ENCODE results near the gene NPC1. TPM values are rescaled to one million over a fixed set of nuclear protein-coding genes. Genes with fewer than 3 reads are reported as not detected.

The NPC1 gene
- 12.5 TPM for total RNA-seq
- 19.8 TPM for polyA plus RNA-seq
- long read RNA-seq, donor 1 = 0 reads
- long read RNA-seq, donor 2, full-length matches to known transcripts = 3 of 3 reads
- long read RNA-seq, donor 2, partial matches to known transcripts = 0 of 3 reads
- long read RNA-seq, donor 2, other reads (novel, unspliced or antisense) = 0 of 3 reads
- long read RNA-seq, donor 3, full-length matches to known transcripts = 1 of 6 reads
- long read RNA-seq, donor 3, partial matches to known transcripts = 5 of 6 reads
- long read RNA-seq, donor 3, other reads (novel, unspliced or antisense) = 0 of 6 reads
- long read RNA-seq, donor 4, full-length matches to known transcripts = 2 of 2 reads
- long read RNA-seq, donor 4, partial matches to known transcripts = 0 of 2 reads
- long read RNA-seq, donor 4, other reads (novel, unspliced or antisense) = 0 of 2 reads
- long read RNA-seq, donor 5, full-length matches to known transcripts = 1 of 6 reads
- long read RNA-seq, donor 5, partial matches to known transcripts = 5 of 6 reads
- long read RNA-seq, donor 5, other reads (novel, unspliced or antisense) = 0 of 6 reads
- long read RNA-seq, donor 6 = 0 reads
- long read RNA-seq, donor 7, full-length matches to known transcripts = 1 of 1 reads
- long read RNA-seq, donor 7, partial matches to known transcripts = 0 of 1 reads
- long read RNA-seq, donor 7, other reads (novel, unspliced or antisense) = 0 of 1 reads
- long read RNA-seq, donor 8, full-length matches to known transcripts = 1 of 1 reads
- long read RNA-seq, donor 8, partial matches to known transcripts = 0 of 1 reads
- long read RNA-seq, donor 8, other reads (novel, unspliced or antisense) = 0 of 1 reads
- long read RNA-seq, donor 9, partial matches to known transcripts = 7 of 7 reads
- long read RNA-seq, donor 9, other reads (novel, unspliced or antisense) = 0 of 7 reads
- long read RNA-seq, donor 10, partial matches to known transcripts = 5 of 5 reads
- long read RNA-seq, donor 10, other reads (novel, unspliced or antisense) = 0 of 5 reads

DNA sequence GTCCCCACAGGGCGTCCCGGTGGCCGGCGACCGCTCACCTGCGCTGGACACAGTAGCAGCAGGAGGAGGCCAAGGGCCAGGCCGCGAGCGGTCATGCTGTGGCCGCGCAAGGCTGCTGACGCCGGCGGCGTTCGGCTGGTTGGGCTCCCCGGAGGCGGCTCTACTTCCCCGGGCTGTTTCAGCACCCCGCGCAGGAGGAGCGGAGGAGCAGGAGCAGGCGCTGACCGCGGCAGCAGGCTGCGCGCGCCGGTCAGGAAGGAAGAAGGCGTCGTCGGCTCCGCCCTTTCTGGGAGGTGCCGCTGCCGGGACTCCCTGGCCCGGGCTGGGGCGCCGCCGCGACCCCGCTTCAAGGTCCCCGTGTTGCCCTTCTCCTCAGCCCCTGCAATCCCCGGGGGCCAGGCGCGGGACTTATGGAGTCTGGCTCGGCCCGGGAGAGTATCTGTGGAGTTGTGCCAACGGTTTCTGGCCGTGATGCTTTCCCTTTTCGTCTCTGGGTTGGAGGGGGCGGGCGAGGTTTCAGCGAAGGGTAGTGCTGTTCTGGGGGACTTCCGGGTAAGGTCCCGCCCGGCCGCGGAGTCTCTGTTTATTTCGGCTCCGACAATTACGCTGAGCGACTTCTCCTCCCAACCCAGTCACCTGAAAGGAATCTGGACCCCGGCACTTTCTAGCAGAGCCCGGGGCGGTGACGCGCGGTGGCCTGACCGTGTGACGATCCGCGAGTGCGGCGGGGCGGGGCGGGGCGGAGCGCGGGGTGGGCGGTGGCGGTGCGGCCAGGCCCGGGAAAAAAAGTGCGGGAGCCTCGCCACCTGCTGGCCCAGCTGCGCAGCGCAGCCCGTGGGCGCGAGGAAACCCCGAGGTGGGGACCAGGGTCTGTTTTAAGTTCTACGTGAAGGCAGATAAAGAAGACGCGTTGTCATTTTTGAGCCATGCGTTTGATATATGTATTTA lies at the start of gene NPC1:
TSS of gene NPC1 (minus strand) at position 258 of the 948 bp plus-strand sequence. CDS start at position 95, 163 bp downstream.
- Histone ChIP-seq H3K27me3 (ENCODE audit: control insufficient read depth in 2 of 2, insufficient read depth in 1 of 2, low read length in 1 of 2) (peaks cover 0 to 7% of the 10 kb centered on the region in 2 donors), H3K36me3 (ENCODE audit: control insufficient read depth in 2 of 2, insufficient read depth in 2 of 2, low read length in 1 of 2) (peaks cover 0 to 8% of the 10 kb centered on the region in 2 donors), H3K9me3 (ENCODE audit: control insufficient read depth in 2 of 2, insufficient read depth in 1 of 2, low read length in 1 of 2) (no peaks in the 10 kb centered on the region), H3K4me3 (ENCODE audit: low read length in 2 of 2) (peak within 1 kb of the TSS; percentile 99), H3K4me1 (ENCODE audit: control insufficient read depth in 2 of 2, insufficient read depth in 2 of 2, low read length in 2 of 2) (peaks cover 5 to 23% of the 10 kb centered on the region in 2 donors), H3K27ac (ENCODE audit: low read depth in 1 of 2, low read length in 1 of 2) (peak within 1 kb of the TSS; percentile 96 to 98)
- peak; percentile 78 to 97 (median 91) for DNase-seq (ENCODE audit: low read depth in 6 of 9, low spot score in 9 of 9)
- WGBS = under 1% methylated on average over 95 of the region's 95 CpGs

DNA sequence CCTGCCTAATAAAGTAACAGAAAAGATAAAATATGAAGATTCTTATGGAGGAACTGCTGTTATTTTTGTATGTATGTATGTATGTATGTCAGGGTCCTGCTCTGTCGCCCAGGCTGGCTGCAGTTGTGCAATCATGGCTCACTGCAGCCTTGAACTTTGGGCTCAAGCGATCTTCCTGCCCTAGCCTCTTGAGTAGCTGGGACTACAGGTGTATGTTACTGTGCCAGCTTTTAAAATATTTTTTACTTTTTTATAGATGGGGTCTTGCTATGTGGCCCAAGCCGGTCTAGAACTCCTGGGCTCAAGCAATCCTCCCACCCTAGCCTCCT lies 49.7 kb upstream of the NPC1 start:
- no peaks in the 10 kb centered on the region for H3K27me3 ChIP-seq (ENCODE audit: control insufficient read depth in 2 of 2, insufficient read depth in 1 of 2, low read length in 1 of 2)
- H3K36me3 ChIP-seq (ENCODE audit: control insufficient read depth in 2 of 2, insufficient read depth in 2 of 2, low read length in 1 of 2) = no peaks in the 10 kb centered on the region
- WGBS = 96% methylated on average over 3 of the region's 3 CpGs
- no peaks in the 10 kb centered on the region for H3K4me1 ChIP-seq (ENCODE audit: control insufficient read depth in 2 of 2, insufficient read depth in 2 of 2, low read length in 2 of 2)
- H3K9me3 ChIP-seq (ENCODE audit: control insufficient read depth in 2 of 2, insufficient read depth in 1 of 2, low read length in 1 of 2) = peaks cover 0 to 1% of the 10 kb centered on the region in 2 donors
- DNase-seq (ENCODE audit: low read depth in 6 of 9, low spot score in 9 of 9) = no peak
- H3K4me3 ChIP-seq (ENCODE audit: low read length in 2 of 2) = no peak overlapping the region
- no peak overlapping the region for H3K27ac ChIP-seq (ENCODE audit: low read depth in 1 of 2, low read length in 1 of 2)

- WGBS = 69% methylated on average over 6 of the region's 6 CpGs
- Histone ChIP-seq H3K27me3 (ENCODE audit: control insufficient read depth in 2 of 2, insufficient read depth in 1 of 2, low read length in 1 of 2) (no peaks in the 10 kb centered on the region), H3K4me3 (ENCODE audit: low read length in 2 of 2) (no peak overlapping the region)
Observed at GRCh38 chr18:23635283-23636070, 49.2 kb upstream of the NPC1 start.

DNA sequence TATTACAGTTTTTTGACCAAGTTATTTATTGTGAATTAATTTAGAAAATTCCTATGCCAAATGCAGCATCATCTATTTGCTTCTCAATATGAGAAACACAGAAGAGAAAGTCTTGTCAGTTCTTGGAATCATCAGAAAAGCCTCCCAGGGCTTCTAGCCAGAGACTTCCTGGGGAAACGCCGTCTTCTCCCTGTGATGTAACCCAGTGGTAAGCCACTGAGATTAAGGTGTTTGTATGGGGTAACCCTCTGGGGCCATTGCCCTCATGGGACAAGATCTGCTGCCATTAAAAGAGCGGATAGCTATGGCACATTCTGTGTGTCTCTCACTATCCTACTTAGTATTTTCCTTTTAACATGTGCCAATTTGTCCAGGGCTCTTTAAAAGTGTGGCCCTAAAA lies 48.4 kb upstream of the NPC1 start:
- WGBS = 41% methylated on average over 3 of the region's 3 CpGs
- Histone ChIP-seq H3K9me3 (ENCODE audit: control insufficient read depth in 2 of 2, insufficient read depth in 1 of 2, low read length in 1 of 2) (no peaks in the 10 kb centered on the region), H3K36me3 (ENCODE audit: control insufficient read depth in 2 of 2, insufficient read depth in 2 of 2, low read length in 1 of 2) (no peaks in the 10 kb centered on the region), H3K4me3 (ENCODE audit: low read length in 2 of 2) (no peak overlapping the region), H3K4me1 (ENCODE audit: control insufficient read depth in 2 of 2, insufficient read depth in 2 of 2, low read length in 2 of 2) (no peaks in the 10 kb centered on the region), H3K27ac (ENCODE audit: low read depth in 1 of 2, low read length in 1 of 2) (no peak overlapping the region), H3K27me3 (ENCODE audit: control insufficient read depth in 2 of 2, insufficient read depth in 1 of 2, low read length in 1 of 2) (no peaks in the 10 kb centered on the region)
- no peak for DNase-seq (ENCODE audit: low read depth in 6 of 9, low spot score in 9 of 9)

More at GRCh38 chr18:23635283-23636070, 49.2 kb upstream of the NPC1 start:
- Histone ChIP-seq H3K4me1 (ENCODE audit: control insufficient read depth in 2 of 2, insufficient read depth in 2 of 2, low read length in 2 of 2) (no peaks in the 10 kb centered on the region), H3K27ac (ENCODE audit: low read depth in 1 of 2, low read length in 1 of 2) (no peak overlapping the region), H3K36me3 (ENCODE audit: control insufficient read depth in 2 of 2, insufficient read depth in 2 of 2, low read length in 1 of 2) (no peaks in the 10 kb centered on the region), H3K9me3 (ENCODE audit: control insufficient read depth in 2 of 2, insufficient read depth in 1 of 2, low read length in 1 of 2) (no peaks in the 10 kb centered on the region)
- DNase-seq (ENCODE audit: low read depth in 6 of 9, low spot score in 9 of 9) = peak in 3 of 9 donors; percentile 8 to 36 (median 11)

GRCh38 chr18:23632615-23633014 lies 46.3 kb upstream of the NPC1 start:
- Histone ChIP-seq H3K27ac (ENCODE audit: low read depth in 1 of 2, low read length in 1 of 2) (no peak overlapping the region), H3K36me3 (ENCODE audit: control insufficient read depth in 2 of 2, insufficient read depth in 2 of 2, low read length in 1 of 2) (no peaks in the 10 kb centered on the region)
- WGBS = 94% methylated on average over 1 of the region's 1 CpG

DNA sequence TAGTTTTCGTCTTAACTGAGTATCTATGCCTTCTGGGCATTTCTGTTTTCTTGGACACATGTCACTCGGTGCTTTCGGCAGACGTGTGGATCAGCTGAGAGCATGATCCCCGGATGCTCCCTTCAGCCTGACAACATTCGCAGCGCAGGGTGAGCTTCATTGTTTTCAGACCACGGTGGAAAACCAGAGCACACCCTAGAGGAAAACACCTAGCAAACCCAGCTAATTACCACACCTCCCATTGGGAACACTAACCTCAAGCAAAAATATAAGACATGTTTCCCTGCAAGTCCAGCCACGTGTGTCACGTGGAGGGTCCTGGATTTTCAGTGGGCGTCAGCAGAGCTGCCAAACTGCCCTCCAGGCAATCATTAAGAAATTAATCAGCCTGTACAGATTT lies 45.4 kb upstream of the NPC1 start:
- DNase-seq (ENCODE audit: low read depth in 6 of 9, low spot score in 9 of 9) = no peak
- WGBS = 78% methylated on average over 11 of the region's 11 CpGs
- H3K36me3 ChIP-seq (ENCODE audit: control insufficient read depth in 2 of 2, insufficient read depth in 2 of 2, low read length in 1 of 2) = no peaks in the 10 kb centered on the region
- H3K27ac ChIP-seq (ENCODE audit: low read depth in 1 of 2, low read length in 1 of 2) = no peak overlapping the region
- no peaks in the 10 kb centered on the region for H3K9me3 ChIP-seq (ENCODE audit: control insufficient read depth in 2 of 2, insufficient read depth in 1 of 2, low read length in 1 of 2)
- no peak overlapping the region for H3K4me3 ChIP-seq (ENCODE audit: low read length in 2 of 2)
- H3K27me3 ChIP-seq (ENCODE audit: control insufficient read depth in 2 of 2, insufficient read depth in 1 of 2, low read length in 1 of 2) = no peaks in the 10 kb centered on the region
- H3K4me1 ChIP-seq (ENCODE audit: control insufficient read depth in 2 of 2, insufficient read depth in 2 of 2, low read length in 2 of 2) = no peaks in the 10 kb centered on the region

More at GRCh38 chr18:23632615-23633014, 46.3 kb upstream of the NPC1 start:
- no peaks in the 10 kb centered on the region for H3K4me1 ChIP-seq (ENCODE audit: control insufficient read depth in 2 of 2, insufficient read depth in 2 of 2, low read length in 2 of 2)
- no peak for DNase-seq (ENCODE audit: low read depth in 6 of 9, low spot score in 9 of 9)
- no peak overlapping the region for H3K4me3 ChIP-seq (ENCODE audit: low read length in 2 of 2)
- no peaks in the 10 kb centered on the region for H3K27me3 ChIP-seq (ENCODE audit: control insufficient read depth in 2 of 2, insufficient read depth in 1 of 2, low read length in 1 of 2)
- no peaks in the 10 kb centered on the region for H3K9me3 ChIP-seq (ENCODE audit: control insufficient read depth in 2 of 2, insufficient read depth in 1 of 2, low read length in 1 of 2)

DNA sequence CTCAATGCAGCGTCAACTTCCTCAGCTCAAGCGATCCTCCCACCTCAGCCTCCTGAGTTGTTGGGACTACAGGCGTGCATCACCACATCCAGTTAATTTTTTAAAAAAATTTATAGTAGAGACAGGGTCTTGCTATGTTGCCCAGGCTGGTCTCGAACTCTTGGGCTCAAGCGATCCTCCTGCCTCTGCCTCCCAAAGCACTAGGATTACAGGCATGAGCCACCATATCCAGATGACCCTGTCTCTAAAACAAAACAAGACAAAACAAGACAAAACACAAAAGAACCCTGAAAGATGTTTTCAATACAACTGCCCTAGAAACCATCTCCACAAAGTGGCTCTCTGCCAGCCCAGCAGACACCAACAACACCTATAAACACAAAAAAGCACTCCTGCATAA lies 45.0 kb upstream of the NPC1 start:
- H3K36me3 ChIP-seq (ENCODE audit: control insufficient read depth in 2 of 2, insufficient read depth in 2 of 2, low read length in 1 of 2) = no peaks in the 10 kb centered on the region
- H3K4me1 ChIP-seq (ENCODE audit: control insufficient read depth in 2 of 2, insufficient read depth in 2 of 2, low read length in 2 of 2) = no peaks in the 10 kb centered on the region
- no peak overlapping the region for H3K27ac ChIP-seq (ENCODE audit: low read depth in 1 of 2, low read length in 1 of 2)
- DNase-seq (ENCODE audit: low read depth in 6 of 9, low spot score in 9 of 9) = no peak
- no peaks in the 10 kb centered on the region for H3K9me3 ChIP-seq (ENCODE audit: control insufficient read depth in 2 of 2, insufficient read depth in 1 of 2, low read length in 1 of 2)
- WGBS = 97% methylated on average over 5 of the region's 5 CpGs
- no peak overlapping the region for H3K4me3 ChIP-seq (ENCODE audit: low read length in 2 of 2)
- H3K27me3 ChIP-seq (ENCODE audit: control insufficient read depth in 2 of 2, insufficient read depth in 1 of 2, low read length in 1 of 2) = no peaks in the 10 kb centered on the region

- H3K9me3 ChIP-seq (ENCODE audit: control insufficient read depth in 2 of 2, insufficient read depth in 1 of 2, low read length in 1 of 2) = no peaks in the 10 kb centered on the region
- H3K27ac ChIP-seq (ENCODE audit: low read depth in 1 of 2, low read length in 1 of 2) = no peak overlapping the region
- 98% methylated on average over 4 of the region's 4 CpGs for WGBS
- no peaks in the 10 kb centered on the region for H3K36me3 ChIP-seq (ENCODE audit: control insufficient read depth in 2 of 2, insufficient read depth in 2 of 2, low read length in 1 of 2)
- no peaks in the 10 kb centered on the region for H3K4me1 ChIP-seq (ENCODE audit: control insufficient read depth in 2 of 2, insufficient read depth in 2 of 2, low read length in 2 of 2)
- no peak overlapping the region for H3K4me3 ChIP-seq (ENCODE audit: low read length in 2 of 2)
- no peak for DNase-seq (ENCODE audit: low read depth in 6 of 9, low spot score in 9 of 9)
- no peaks in the 10 kb centered on the region for H3K27me3 ChIP-seq (ENCODE audit: control insufficient read depth in 2 of 2, insufficient read depth in 1 of 2, low read length in 1 of 2)
Observed at GRCh38 chr18:23629444-23629946, 43.2 kb upstream of the NPC1 start.

All from thymus (tissue), 14 donors.